Measurements from ENCODE around the gene ADAD2. TPM values are rescaled to one million over a fixed set of nuclear protein-coding genes. Genes with fewer than 3 reads are reported as not detected.
"Not testable (repeated sequence)": the region's sequence is repeated elsewhere in the genome, so short reads cannot be mapped to it uniquely, and the experiment has no call there.

The ADAD2 gene
- total RNA-seq, 1 donor from 2014 or later: not detected

DNA sequence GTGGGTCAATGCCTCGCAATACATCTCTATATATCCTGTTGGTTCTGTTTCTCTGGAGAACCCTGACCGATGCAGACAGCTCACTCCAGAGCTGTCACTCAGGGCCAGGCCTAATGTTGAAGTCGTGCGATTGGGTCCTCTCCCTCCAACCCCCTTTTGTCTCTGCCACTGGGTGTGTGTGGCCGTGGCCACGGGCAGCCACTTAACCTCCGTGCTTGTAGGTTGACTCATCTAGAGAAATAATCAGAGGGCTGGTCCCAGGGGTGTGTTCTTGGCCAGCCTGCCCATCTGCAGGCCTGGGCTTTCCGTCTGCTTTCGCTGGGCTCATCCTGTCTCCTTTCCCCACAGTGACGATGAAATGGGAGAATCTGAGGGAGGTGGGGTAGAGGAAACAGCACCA lies 7.4 kb downstream of the ADAD2 start:
- Mint-ChIP-seq H3K27ac (no peak overlapping the region), H3K27me3 (ENCODE audit: insufficient read depth, low read depth) (peaks cover 10% of the 10 kb centered on the region), H3K9me3 (no peaks in the 10 kb centered on the region), H3K36me3 (no peaks in the 10 kb centered on the region), H3K4me3 (peak overlapping the region; percentile 13), H3K4me1 (peaks cover 18% of the 10 kb centered on the region)
- no peak for DNase-seq (ENCODE audit: low spot score)
- Histone ChIP-seq H2AFZ (replicated peaks) (no peak overlapping the region), H3K4me1 (peaks cover 8% of the 10 kb centered on the region), H3K4me2 (no peak overlapping the region), H3K36me3 (no peaks in the 10 kb centered on the region), H3K27me3 (no peaks in the 10 kb centered on the region), H3K9me3 (ENCODE audit: low read depth) (no peaks in the 10 kb centered on the region), H3K79me2 (ENCODE audit: low read depth) (no peaks in the 10 kb centered on the region), H4K20me1 (ENCODE audit: low read depth) (no peaks in the 10 kb centered on the region), H3K27ac (no peak overlapping the region), H3K4me3 (no peak overlapping the region), H3F3A (ENCODE audit: low read depth) (no peaks in the 10 kb centered on the region), H3K9ac (no peak overlapping the region)
- TF ChIP-seq EZH2phosphoT487 (IDR thresholded peaks at IDR 0.05): no peak
- TF ChIP-seq EZH2 (IDR thresholded peaks at IDR 0.05): no peak
- TF ChIP-seq, protein P1, sequence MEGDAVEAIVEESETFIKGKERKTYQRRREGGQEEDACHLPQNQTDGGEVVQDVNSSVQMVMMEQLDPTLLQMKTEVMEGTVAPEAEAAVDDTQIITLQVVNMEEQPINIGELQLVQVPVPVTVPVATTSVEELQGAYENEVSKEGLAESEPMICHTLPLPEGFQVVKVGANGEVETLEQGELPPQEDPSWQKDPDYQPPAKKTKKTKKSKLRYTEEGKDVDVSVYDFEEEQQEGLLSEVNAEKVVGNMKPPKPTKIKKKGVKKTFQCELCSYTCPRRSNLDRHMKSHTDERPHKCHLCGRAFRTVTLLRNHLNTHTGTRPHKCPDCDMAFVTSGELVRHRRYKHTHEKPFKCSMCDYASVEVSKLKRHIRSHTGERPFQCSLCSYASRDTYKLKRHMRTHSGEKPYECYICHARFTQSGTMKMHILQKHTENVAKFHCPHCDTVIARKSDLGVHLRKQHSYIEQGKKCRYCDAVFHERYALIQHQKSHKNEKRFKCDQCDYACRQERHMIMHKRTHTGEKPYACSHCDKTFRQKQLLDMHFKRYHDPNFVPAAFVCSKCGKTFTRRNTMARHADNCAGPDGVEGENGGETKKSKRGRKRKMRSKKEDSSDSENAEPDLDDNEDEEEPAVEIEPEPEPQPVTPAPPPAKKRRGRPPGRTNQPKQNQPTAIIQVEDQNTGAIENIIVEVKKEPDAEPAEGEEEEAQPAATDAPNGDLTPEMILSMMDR (IDR thresholded peaks at IDR 0.05): no peak

DNA sequence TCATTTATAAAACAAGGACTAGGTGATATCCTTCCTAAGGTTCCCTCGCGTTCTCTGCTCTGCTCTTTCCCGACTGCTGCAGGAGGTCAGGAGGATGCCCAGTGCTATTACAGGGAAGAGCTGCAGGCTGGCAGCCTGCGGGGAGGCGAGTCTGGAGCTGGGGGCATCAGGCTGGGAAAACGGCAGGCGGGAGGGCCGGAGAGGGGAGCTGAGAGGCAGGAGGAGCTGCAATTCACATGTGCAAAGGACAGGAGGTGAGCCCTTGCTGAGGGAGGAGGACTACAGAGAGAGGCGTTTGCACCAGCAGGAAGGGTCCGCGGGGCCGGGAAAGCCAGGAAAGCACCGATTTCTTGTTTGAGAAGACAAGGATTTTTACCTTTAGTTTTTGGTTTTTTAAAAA lies 8.1 kb downstream of the ADAD2 start:
- Mint-ChIP-seq H3K4me3 (no peak overlapping the region), H3K27me3 (ENCODE audit: insufficient read depth, low read depth) (peaks cover 13% of the 10 kb centered on the region), H3K9me3 (no peaks in the 10 kb centered on the region), H3K27ac (peak overlapping the region; percentile 80), H3K36me3 (no peaks in the 10 kb centered on the region), H3K4me1 (peaks cover 14% of the 10 kb centered on the region)
- Histone ChIP-seq H3K27me3 (no peaks in the 10 kb centered on the region), H3K36me3 (no peaks in the 10 kb centered on the region), H3K79me2 (ENCODE audit: low read depth) (no peaks in the 10 kb centered on the region), H3K4me3 (no peak overlapping the region), H4K20me1 (ENCODE audit: low read depth) (no peaks in the 10 kb centered on the region), H3K27ac (no peak overlapping the region), H3K4me2 (no peak overlapping the region), H3K4me1 (peaks cover 8% of the 10 kb centered on the region), H3F3A (ENCODE audit: low read depth) (no peaks in the 10 kb centered on the region), H3K9me3 (ENCODE audit: low read depth) (no peaks in the 10 kb centered on the region), H2AFZ (replicated peaks) (peak overlapping the region; percentile 46), H3K9ac (no peak overlapping the region)
- TF ChIP-seq, protein P1 (IDR thresholded peaks at IDR 0.05): no peak
- TF ChIP-seq EZH2 (IDR thresholded peaks at IDR 0.05): no peak
- TF ChIP-seq EZH2phosphoT487 (IDR thresholded peaks at IDR 0.05): no peak
- no peak for DNase-seq (ENCODE audit: low spot score)

DNA sequence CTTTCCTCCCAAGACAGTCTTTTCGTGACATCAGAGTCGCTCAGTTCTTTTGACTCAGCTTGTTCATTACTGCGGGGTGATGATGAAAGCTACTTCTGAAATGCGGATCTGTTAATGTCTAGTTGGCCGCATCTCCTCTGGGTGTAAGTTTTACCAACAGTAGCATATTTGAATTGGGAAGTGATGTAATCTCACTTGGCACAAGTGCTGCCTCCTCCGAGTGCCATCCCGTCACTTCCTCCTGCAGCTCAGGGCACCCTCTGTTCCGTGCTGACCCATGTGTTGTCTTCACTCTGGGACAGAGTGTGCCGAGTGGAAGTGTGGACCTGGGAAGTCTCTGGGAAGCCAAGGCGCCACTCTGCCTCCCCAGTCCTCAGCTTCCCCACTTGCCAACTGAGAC lies 8.9 kb downstream of the ADAD2 start:
- TF ChIP-seq, protein P1 (IDR thresholded peaks at IDR 0.05): no peak
- TF ChIP-seq EZH2phosphoT487 (IDR thresholded peaks at IDR 0.05) (no peak), EZH2 (IDR thresholded peaks at IDR 0.05) (no peak)
- no peaks in the 10 kb centered on the region for H3K9me3 ChIP-seq (ENCODE audit: low read depth)
- no peak for DNase-seq (ENCODE audit: low spot score)
- Mint-ChIP-seq H3K36me3 (no peaks in the 10 kb centered on the region), H3K4me3 (no peak overlapping the region), H3K27ac (no peak overlapping the region), H3K9me3 (no peaks in the 10 kb centered on the region), H3K27me3 (ENCODE audit: insufficient read depth, low read depth) (peaks cover 9% of the 10 kb centered on the region), H3K4me1 (peaks cover 14% of the 10 kb centered on the region)
- H3K27me3 ChIP-seq: no peaks in the 10 kb centered on the region
- no peaks in the 10 kb centered on the region for H3K36me3 ChIP-seq
- H3K9ac ChIP-seq: no peak overlapping the region
- H3K4me2 ChIP-seq: no peak overlapping the region
- H2AFZ ChIP-seq (replicated peaks): no peak overlapping the region
- H3K27ac ChIP-seq: no peak overlapping the region
- no peaks in the 10 kb centered on the region for H3K79me2 ChIP-seq (ENCODE audit: low read depth)
- no peak overlapping the region for H3K4me3 ChIP-seq
- H3K4me1 ChIP-seq: peaks cover 8% of the 10 kb centered on the region
- no peaks in the 10 kb centered on the region for H4K20me1 ChIP-seq (ENCODE audit: low read depth)
- H3F3A ChIP-seq (ENCODE audit: low read depth): no peaks in the 10 kb centered on the region

DNA sequence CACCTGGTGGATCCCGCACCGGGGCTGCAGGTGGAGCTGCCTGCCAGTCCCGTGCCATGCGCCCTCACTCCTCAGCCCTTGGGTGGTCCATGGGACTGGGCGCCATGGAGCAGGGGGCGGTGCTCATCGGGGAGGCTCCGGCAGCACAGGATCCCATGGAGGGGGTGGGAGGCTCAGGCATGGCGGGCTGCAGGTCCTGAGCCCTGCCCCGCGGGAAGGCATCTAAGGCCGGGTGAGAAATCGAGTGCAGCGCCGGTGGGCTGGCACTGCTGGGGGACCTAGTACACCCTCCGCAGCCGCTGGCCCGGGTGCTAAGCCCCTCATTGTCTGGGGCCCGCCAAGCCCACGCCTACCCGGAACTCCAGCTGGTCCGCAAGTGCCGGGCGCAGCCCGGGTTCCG lies 13.6 kb downstream of the ADAD2 start:
- H3K79me2 ChIP-seq (ENCODE audit: low read depth); H3K4me2 ChIP-seq: not testable (repeated sequence)

DNA sequence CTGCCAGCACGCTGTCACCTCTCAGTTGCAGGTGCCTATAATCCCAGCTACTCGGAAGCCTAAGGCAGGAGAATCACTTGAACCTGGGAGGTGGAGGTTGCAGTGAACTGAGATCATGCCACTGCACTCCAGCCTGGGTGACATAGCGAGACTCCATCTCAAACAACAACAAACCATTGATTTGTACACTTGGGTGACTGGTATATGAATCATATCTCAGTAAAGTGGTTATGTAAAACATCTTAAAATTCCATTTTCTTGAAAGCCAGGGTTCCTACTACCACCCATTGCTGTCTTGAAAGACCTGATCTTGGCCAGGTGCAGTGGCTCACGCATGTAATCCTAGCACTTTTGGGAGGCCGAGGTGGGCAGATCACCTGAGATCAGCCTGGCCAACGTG lies 14.2 kb downstream of the ADAD2 start:
- H3K4me2 ChIP-seq; H3K36me3 Mint-ChIP-seq; H3K9ac ChIP-seq; H3K27me3 Mint-ChIP-seq (ENCODE audit: insufficient read depth, low read depth); H3K27ac ChIP-seq; H3K4me3 ChIP-seq; H3K27me3 ChIP-seq; H3F3A ChIP-seq (ENCODE audit: low read depth); H3K9me3 Mint-ChIP-seq; H3K27ac Mint-ChIP-seq; H3K4me3 Mint-ChIP-seq; H3K4me1 Mint-ChIP-seq; H3K36me3 ChIP-seq; H3K4me1 ChIP-seq; H3K79me2 ChIP-seq (ENCODE audit: low read depth); H3K9me3 ChIP-seq (ENCODE audit: low read depth); H4K20me1 ChIP-seq (ENCODE audit: low read depth); H2AFZ ChIP-seq (replicated peaks); DNase-seq (ENCODE audit: low spot score): not testable (repeated sequence)

More for the DNA sequence above, 13.6 kb downstream of the ADAD2 start:
- not testable (repeated sequence) for H3K4me1 Mint-ChIP-seq; H4K20me1 ChIP-seq (ENCODE audit: low read depth); H2AFZ ChIP-seq (replicated peaks); H3K36me3 Mint-ChIP-seq; H3K36me3 ChIP-seq; H3K27me3 ChIP-seq; H3F3A ChIP-seq (ENCODE audit: low read depth); H3K9me3 Mint-ChIP-seq; H3K9ac ChIP-seq; H3K4me3 Mint-ChIP-seq; DNase-seq (ENCODE audit: low spot score); H3K4me3 ChIP-seq; H3K9me3 ChIP-seq (ENCODE audit: low read depth); H3K27ac ChIP-seq; H3K4me1 ChIP-seq; H3K27me3 Mint-ChIP-seq (ENCODE audit: insufficient read depth, low read depth); H3K27ac Mint-ChIP-seq
